ENCODE measurements around the gene USPL1. TPM values are rescaled to one million over a fixed set of nuclear protein-coding genes. Genes with fewer than 3 reads are reported as not detected.

The USPL1 gene
- total RNA-seq, 2 donors from 2014 or later: 20.1 to 24.4 TPM

DNA sequence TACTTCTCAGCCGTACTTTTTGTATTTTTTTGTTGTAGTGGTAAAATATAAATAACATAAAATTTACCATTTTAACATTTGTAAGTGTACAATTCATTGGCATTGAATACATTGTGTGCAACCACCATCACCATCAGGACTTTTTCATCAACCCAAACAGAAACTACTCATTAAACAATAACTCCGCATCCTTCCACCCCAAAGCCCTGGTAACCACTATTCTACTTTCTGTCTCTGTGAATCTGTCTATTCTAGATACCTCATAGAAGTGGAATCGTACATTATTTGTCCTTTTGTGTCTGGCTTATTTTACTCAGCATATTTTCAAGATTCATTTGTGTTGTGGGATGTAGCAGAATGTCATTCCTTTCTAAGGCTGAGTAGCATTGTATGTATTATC, 38.5 kb downstream of the USPL1 start:
- peaks cover 0 to 13% of the 10 kb centered on the region in 2 donors for H3K36me3 ChIP-seq
- TF ChIP-seq, protein P1, sequence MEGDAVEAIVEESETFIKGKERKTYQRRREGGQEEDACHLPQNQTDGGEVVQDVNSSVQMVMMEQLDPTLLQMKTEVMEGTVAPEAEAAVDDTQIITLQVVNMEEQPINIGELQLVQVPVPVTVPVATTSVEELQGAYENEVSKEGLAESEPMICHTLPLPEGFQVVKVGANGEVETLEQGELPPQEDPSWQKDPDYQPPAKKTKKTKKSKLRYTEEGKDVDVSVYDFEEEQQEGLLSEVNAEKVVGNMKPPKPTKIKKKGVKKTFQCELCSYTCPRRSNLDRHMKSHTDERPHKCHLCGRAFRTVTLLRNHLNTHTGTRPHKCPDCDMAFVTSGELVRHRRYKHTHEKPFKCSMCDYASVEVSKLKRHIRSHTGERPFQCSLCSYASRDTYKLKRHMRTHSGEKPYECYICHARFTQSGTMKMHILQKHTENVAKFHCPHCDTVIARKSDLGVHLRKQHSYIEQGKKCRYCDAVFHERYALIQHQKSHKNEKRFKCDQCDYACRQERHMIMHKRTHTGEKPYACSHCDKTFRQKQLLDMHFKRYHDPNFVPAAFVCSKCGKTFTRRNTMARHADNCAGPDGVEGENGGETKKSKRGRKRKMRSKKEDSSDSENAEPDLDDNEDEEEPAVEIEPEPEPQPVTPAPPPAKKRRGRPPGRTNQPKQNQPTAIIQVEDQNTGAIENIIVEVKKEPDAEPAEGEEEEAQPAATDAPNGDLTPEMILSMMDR (IDR thresholded peaks at IDR 0.05): no peak
- no peak for TF ChIP-seq POLR2AphosphoS5 (IDR thresholded peaks at IDR 0.05)
- TF ChIP-seq POLR2A (IDR thresholded peaks at IDR 0.05): no peak
- no peak overlapping the region for H3K4me3 ChIP-seq
- H3K4me1 ChIP-seq (replicated peaks): no peaks in the 10 kb centered on the region
- intact Hi-C loops (cut with DNase I): no loop called here
- H3K9me3 ChIP-seq: no peaks in the 10 kb centered on the region
- H3K27ac ChIP-seq: no peak overlapping the region
- H3K27me3 ChIP-seq (replicated peaks; ENCODE audit: insufficient read depth): no peaks in the 10 kb centered on the region
- DNase-seq (ENCODE audit: low spot score): no peak
- WGBS: 89% methylated on average over 3 of the region's 3 CpGs

GRCh38 chr13:30659980-30660379, 42.3 kb downstream of the USPL1 start:
- Histone ChIP-seq H3K27me3 (replicated peaks; ENCODE audit: insufficient read depth) (no peaks in the 10 kb centered on the region), H3K4me1 (replicated peaks) (no peaks in the 10 kb centered on the region), H3K4me3 (no peak overlapping the region), H3K27ac (no peak overlapping the region), H3K36me3 (peaks cover 0 to 9% of the 10 kb centered on the region in 2 donors), H3K9me3 (no peaks in the 10 kb centered on the region)
- DNase-seq (ENCODE audit: low spot score): no peak
- no peak for TF ChIP-seq POLR2AphosphoS5 (IDR thresholded peaks at IDR 0.05)
- WGBS: 39% methylated on average over 7 of the region's 7 CpGs
- intact Hi-C loops (cut with DNase I): no loop called here

DNA sequence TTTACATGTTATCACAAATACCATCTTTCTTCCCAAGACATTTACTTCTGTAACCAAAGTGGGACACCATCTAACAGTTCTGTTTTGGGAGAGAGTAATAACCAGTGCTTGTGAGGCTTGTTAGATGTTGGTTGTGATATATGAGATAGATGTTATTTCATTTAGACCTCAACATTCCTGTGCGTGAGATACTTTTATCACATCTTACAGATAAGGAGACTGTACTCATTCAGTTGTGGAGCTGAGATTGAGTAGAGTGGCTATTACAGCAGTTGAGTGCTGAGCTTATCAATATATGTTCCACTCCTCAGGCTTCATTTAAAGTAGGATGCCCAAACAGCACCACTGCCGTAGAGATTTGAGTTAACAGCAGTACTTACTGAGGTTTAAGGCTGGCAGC, 43.1 kb downstream of the USPL1 start:
- H3K9me3 ChIP-seq: no peaks in the 10 kb centered on the region
- DNase-seq (ENCODE audit: low spot score): no peak
- peaks cover 0 to 6% of the 10 kb centered on the region in 2 donors for H3K36me3 ChIP-seq
- no peaks in the 10 kb centered on the region for H3K4me1 ChIP-seq (replicated peaks)
- H3K27ac ChIP-seq: no peak overlapping the region
- intact Hi-C loops (cut with DNase I): no loop called here
- TF ChIP-seq POLR2A (IDR thresholded peaks at IDR 0.05) (no peak), POLR2AphosphoS5 (IDR thresholded peaks at IDR 0.05) (no peak)
- TF ChIP-seq, protein P1 (IDR thresholded peaks at IDR 0.05): no peak
- 69% methylated on average over 2 of the region's 2 CpGs for WGBS
- H3K27me3 ChIP-seq (replicated peaks; ENCODE audit: insufficient read depth): no peaks in the 10 kb centered on the region
- H3K4me3 ChIP-seq: no peak overlapping the region

GRCh38 chr13:30664689-30665275, 47.1 kb downstream of the USPL1 start:
- no peak for TF ChIP-seq POLR2A (IDR thresholded peaks at IDR 0.05)
- TF ChIP-seq POLR2AphosphoS5 (IDR thresholded peaks at IDR 0.05): no peak
- TF ChIP-seq, protein P1 (IDR thresholded peaks at IDR 0.05): no peak
- 96% methylated on average over 4 of the region's 4 CpGs for WGBS
- Histone ChIP-seq H3K4me3 (no peak overlapping the region), H3K27me3 (replicated peaks; ENCODE audit: insufficient read depth) (no peaks in the 10 kb centered on the region), H3K36me3 (no peaks in the 10 kb centered on the region), H3K9me3 (no peaks in the 10 kb centered on the region), H3K27ac (no peak overlapping the region), H3K4me1 (replicated peaks) (no peaks in the 10 kb centered on the region)
- intact Hi-C loops (cut with DNase I): no loop called here
- DNase-seq (ENCODE audit: low spot score): no peak

- intact Hi-C loops (cut with DNase I): no loop called here
- H3K27me3 ChIP-seq (replicated peaks; ENCODE audit: insufficient read depth): no peaks in the 10 kb centered on the region
- TF ChIP-seq POLR2A (IDR thresholded peaks at IDR 0.05) (no peak), POLR2AphosphoS5 (IDR thresholded peaks at IDR 0.05) (no peak)
- TF ChIP-seq, protein P1 (IDR thresholded peaks at IDR 0.05): no peak
- no peaks in the 10 kb centered on the region for H3K4me1 ChIP-seq (replicated peaks)
- H3K4me3 ChIP-seq: no peak overlapping the region
- WGBS: 44% methylated on average over 1 of the region's 1 CpG
- DNase-seq (ENCODE audit: low spot score): no peak
- H3K9me3 ChIP-seq: no peaks in the 10 kb centered on the region
- H3K36me3 ChIP-seq: no peaks in the 10 kb centered on the region
- no peak overlapping the region for H3K27ac ChIP-seq
Measured at GRCh38 chr13:30665638-30666037, 47.9 kb downstream of the USPL1 start.
